ENCODE results near the gene NOL9. TPM values are rescaled to one million over a fixed set of nuclear protein-coding genes. Genes with fewer than 3 reads are reported as not detected.

NOL9 gene
- total and polyA plus RNA-seq, 2 donors (not counting 3 experiments of a cell fraction or from before 2014, with no cell fraction given) = 14.1 to 42.9 TPM

GRCh38 chr1:6507461-6507911, 46.8 kb downstream of the NOL9 start:
- TF ChIP-seq CTCF (IDR thresholded peaks at IDR 0.05; ENCODE audit: extremely low read depth in 1 of 2, insufficient read depth in 1 of 2, low read depth in 1 of 2, low read length in 2 of 2) (no peak), MYC (IDR thresholded peaks at IDR 0.05; ENCODE audit: low read depth, low read length) (no peak), MAX (IDR thresholded peaks at IDR 0.05; ENCODE audit: insufficient read depth, insufficient read length) (no peak), POLR2A (IDR thresholded peaks at IDR 0.05; ENCODE audit: low read depth, low read length) (no peak), FOS (IDR thresholded peaks at IDR 0.05; ENCODE audit: borderline replicate concordance, insufficient read depth, low read length) (no peak), JUN (IDR thresholded peaks at IDR 0.05; ENCODE audit: borderline replicate concordance, insufficient read depth, insufficient read length, low read depth) (no peak), GATA2 (IDR thresholded peaks at IDR 0.05; ENCODE audit: insufficient read depth, insufficient read length, low read depth, low read length) (no peak), POLR2AphosphoS5 (IDR thresholded peaks at IDR 0.05; ENCODE audit: insufficient read depth, low read depth, low read length) (no peak), EZH2 (IDR thresholded peaks at IDR 0.05; ENCODE audit: borderline replicate concordance, low read depth, low read length, severe bottlenecking) (no peak)
- no peaks in the 10 kb centered on the region for H3K36me3 ChIP-seq (ENCODE audit: control insufficient read depth in 2 of 2, extremely low read depth in 1 of 2, insufficient read depth in 2 of 2, low read length in 2 of 2)
- CTCF ChIA-PET = interaction anchor here (0.7 to 3.5 kb wide), 6 partner anchors 14 to 139 kb away, joined by 3 to 28 read pairs (median 3); no protein-coding TSS in a partner anchor
- H3K4me1 ChIP-seq (ENCODE audit: control insufficient read depth, extremely low read depth, insufficient read depth, low read length) = no peaks in the 10 kb centered on the region
- FAIRE-seq (no peak), DNase-seq (ENCODE audit: low read depth, low spot score) (no peak)
- POLR2A ChIA-PET = no interaction called here
- dilution Hi-C loops (cut with MboI; ENCODE audit: extremely low pct_ligation_motif_present, low sequenced_read_pairs) (no loop called here), intact Hi-C loops (cut with micrococcal nuclease) (no loop called here)
- BruUV-seq (replicated peaks) = no TSS peak
- H2AFZ ChIP-seq (ENCODE audit: low read depth, low read length) = no peak overlapping the region
- no peak overlapping the region for H3K4me3 ChIP-seq (replicated peaks in 1 of 3; ENCODE audit: insufficient read depth in 1 of 3, low read depth in 1 of 3, low read length in 3 of 3)
- no peaks in the 10 kb centered on the region for H3K27me3 ChIP-seq (ENCODE audit: control insufficient read depth in 2 of 2, insufficient read depth in 2 of 2, low read length in 2 of 2)
- H3K79me2 ChIP-seq (ENCODE audit: control insufficient read depth, insufficient read depth, low read length) = no peaks in the 10 kb centered on the region
- H3K27ac ChIP-seq (ENCODE audit: insufficient read depth, low read depth, low read length) = no peak overlapping the region
- H3K4me2 ChIP-seq (ENCODE audit: insufficient read depth, low read length) = no peak overlapping the region
- no peaks in the 10 kb centered on the region for H3K9me1 ChIP-seq (replicated peaks; ENCODE audit: control insufficient read depth, extremely low read depth, insufficient read depth, low read length)
- H3K9ac ChIP-seq (replicated peaks; ENCODE audit: extremely low read depth, insufficient read depth, low read length) = no peak overlapping the region
- H3K9me3 ChIP-seq (replicated peaks; ENCODE audit: control insufficient read depth, insufficient read depth, low read length) = no peaks in the 10 kb centered on the region
- H4K20me1 ChIP-seq (replicated peaks; ENCODE audit: control insufficient read depth, extremely low read depth, insufficient read depth, low read length) = no peaks in the 10 kb centered on the region

Data from endothelial cell of umbilical vein (primary cell).